ENCODE measurements around the gene NFKB2.
A peak's percentile ranks its signal among the peaks of the same experiment; 100 is the strongest.

Gene NFKB2

DNA sequence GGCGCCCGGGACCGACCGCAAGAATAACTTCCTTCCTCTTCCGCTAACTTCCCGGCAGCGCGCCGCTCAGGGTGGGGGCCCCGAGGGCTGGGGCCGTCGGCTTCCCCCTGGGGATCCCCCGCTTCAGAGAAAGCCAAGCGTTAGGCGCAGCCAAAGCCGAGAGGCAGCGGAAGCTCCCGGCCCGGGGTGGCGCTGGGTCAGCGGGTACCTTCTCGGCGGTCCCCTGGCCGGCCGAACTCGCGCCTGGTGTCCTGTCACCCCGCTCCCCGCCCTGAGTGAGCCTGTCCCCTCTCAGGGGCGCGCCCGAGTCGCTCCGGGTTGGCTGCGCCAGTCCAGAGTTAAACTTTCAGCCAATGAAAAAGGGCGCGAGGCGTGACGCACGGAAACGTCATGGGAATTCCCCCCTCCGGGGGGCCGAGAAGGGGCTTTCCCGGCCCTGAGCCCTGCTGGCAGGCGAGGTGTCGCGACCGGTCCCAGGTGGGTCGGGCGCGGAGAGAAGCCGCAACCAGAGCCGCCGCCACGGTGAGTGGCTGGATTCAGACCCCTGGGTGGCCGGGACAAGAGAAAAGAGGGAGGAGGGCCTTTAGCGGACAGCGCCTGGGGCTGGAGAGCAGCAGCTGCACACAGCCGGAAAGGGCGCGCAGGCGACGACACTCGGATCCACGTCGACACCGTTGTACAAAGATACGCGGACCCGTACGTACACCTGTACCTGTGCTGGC lies 1.3 kb upstream of the NFKB2 start:
- DNase-seq = peak; percentile 69 to 97 (median 84)
- intact Hi-C loops (cut with DNase I) = loop anchor here (1.0 to 5.0 kb wide), 3 partner anchors 28 to 188 kb away; no protein-coding TSS in a partner anchor

DNA sequence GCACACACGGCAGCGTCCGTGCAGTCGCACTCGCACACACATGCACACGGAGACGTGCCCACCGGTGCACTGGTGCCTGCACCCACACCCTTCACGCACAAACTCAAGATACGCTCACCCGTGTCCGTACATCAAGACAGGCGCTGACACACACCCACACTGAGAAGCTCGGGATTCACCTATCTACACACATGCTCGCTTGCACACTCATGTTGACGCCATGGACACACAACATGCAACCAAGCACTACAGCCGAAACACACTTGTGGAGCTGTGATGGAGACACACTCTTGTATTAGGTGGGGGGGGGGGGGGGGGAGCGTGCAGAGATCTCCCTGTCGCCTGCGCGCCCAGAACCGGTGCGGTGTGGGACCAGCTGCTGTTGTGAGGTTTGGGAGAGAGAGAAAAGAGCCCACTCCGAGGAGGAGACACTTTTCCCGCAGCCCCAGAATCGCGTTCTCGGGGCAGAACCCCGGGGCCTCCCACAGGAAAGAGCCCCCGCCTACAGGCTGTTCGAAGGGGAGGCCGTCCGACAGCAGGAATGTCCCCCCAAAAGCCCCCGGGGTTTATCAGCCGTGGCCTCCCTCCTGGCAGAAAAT lies 605 bp upstream of the NFKB2 start:
- DNase-seq = peak in 3 of 10 donors; percentile 55 to 72 (median 70)
- intact Hi-C loops (cut with DNase I) = loop anchor here (1.0 to 5.0 kb wide), 5 partner anchors 27 to 228 kb away; partner anchors contain the start of gene ELOVL3

DNA sequence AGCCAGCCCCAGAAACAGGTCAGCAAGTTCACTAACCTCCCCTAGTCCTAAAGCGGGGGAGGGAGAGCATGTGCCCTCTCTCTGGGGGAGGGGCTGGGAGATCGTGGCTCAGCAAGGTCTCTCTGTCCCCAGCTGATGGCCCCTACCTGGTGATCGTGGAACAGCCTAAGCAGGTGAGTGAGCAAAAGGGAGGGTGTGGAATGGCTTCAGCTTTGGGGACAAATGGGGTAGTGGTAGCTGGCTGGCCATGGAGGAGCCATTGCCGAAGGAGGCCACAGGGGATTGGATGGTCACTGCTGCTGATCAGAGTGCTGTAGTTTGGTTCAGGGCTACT lies 779 bp downstream of the NFKB2 start:
- intact Hi-C loops (cut with DNase I) = loop anchor here (5.0 kb wide), 2 partner anchors 169 to 229 kb away; partner anchors contain the start of gene ELOVL3
- DNase-seq = peak in 3 of 10 donors; percentile 19 to 52 (median 51)

DNA sequence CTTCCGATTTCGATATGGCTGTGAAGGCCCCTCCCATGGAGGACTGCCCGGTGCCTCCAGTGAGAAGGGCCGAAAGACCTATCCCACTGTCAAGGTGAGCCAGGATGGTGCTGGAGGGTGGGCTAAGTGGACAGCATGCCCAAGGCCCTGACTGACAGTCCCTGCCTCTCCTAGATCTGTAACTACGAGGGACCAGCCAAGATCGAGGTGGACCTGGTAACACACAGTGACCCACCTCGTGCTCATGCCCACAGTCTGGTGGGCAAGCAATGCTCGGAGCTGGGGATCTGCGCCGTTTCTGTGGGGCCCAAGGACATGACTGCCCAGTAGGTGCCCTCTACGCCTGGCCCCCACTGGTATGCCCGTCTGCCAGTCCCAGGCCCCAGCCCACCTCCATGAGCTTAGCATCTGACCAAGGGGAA lies 1.2 kb downstream of the NFKB2 start:
- DNase-seq = peak in 3 of 10 donors; percentile 42 to 83 (median 79)

DNA sequence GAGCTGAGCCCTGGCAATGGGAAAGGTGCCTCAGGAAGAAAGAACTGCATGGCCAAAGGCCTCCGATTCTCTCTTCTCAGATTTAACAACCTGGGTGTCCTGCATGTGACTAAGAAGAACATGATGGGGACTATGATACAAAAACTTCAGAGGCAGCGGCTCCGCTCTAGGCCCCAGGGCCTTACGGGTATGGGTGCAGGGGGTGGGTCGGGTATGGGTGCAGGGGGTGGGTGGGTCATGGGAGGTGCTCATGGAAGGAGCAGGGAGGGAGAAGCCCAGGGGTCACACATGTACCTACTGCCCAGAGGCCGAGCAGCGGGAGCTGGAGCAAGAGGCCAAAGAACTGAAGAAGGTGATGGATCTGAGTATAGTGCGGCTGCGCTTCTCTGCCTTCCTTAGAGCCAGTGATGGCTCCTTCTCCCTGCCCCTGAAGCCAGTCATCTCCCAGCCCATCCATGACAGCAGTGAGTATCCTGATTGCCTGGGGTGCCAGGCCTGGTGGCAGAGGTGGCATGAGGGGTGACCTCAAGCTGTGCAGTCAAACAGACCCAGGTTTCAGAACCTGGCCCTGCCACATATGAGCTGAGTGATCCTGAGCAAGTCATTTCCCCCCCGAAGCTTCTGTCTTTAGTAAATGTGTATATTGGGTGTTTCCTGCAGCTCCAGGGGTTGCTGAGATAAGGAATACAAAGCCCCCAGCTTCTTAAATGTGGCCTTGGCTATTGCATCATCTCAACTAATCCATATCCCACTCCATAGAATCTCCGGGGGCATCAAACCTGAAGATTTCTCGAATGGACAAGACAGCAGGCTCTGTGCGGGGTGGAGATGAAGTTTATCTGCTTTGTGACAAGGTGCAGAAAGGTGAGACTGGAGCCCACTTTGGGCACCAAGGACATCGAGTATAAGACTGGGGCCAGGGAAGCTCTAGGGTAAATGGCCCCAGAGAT lies 2.0 kb downstream of the NFKB2 start:
- intact Hi-C loops (cut with DNase I) = loop anchor here (5.0 kb wide), 2 partner anchors 170 to 230 kb away; partner anchors contain the start of gene ELOVL3

More for the DNA sequence above, 1.2 kb downstream of the NFKB2 start:
- intact Hi-C loops (cut with DNase I) = loop anchor here (5.0 kb wide), 2 partner anchors 169 to 229 kb away; partner anchors contain the start of gene ELOVL3

DNA sequence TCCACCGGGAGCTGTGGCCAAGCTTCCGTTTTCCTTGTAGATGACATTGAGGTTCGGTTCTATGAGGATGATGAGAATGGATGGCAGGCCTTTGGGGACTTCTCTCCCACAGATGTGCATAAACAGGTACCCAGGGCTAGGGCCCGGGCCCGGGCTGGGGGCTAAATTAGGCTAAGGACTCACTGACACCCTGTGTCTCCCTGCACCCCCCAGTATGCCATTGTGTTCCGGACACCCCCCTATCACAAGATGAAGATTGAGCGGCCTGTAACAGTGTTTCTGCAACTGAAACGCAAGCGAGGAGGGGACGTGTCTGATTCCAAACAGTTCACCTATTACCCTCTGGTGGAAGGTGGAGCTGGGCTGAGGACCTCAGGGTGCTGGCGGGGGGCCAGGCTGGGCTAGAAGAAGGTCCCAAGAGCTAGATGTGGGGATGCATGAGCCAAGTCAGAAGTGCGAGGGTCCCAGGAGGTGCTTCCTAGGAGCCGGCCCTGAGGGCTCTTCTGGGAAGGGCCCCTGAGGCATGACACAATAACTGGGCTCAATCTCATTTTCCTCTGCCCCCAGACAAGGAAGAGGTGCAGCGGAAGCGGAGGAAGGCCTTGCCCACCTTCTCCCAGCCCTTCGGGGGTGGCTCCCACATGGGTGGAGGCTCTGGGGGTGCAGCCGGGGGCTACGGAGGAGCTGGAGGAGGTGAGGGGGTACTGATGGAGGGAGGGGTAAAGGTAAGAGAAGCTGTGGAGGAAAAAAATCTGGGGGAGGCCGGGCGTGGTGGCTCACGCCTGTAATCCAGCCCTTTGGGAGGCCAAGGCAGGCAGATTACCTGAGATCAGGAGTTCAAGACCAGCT lies 2.9 kb downstream of the NFKB2 start:
- intact Hi-C loops (cut with DNase I) = loop anchor here (5.0 kb wide), 2 partner anchors 171 to 231 kb away; partner anchors contain the start of gene ELOVL3
- DNase-seq = peak in 2 of 10 donors; percentile 70 to 73

More for the DNA sequence above, 2.0 kb downstream of the NFKB2 start:
- DNase-seq = peak in 3 of 10 donors; percentile 30 to 58 (median 46)

DNA sequence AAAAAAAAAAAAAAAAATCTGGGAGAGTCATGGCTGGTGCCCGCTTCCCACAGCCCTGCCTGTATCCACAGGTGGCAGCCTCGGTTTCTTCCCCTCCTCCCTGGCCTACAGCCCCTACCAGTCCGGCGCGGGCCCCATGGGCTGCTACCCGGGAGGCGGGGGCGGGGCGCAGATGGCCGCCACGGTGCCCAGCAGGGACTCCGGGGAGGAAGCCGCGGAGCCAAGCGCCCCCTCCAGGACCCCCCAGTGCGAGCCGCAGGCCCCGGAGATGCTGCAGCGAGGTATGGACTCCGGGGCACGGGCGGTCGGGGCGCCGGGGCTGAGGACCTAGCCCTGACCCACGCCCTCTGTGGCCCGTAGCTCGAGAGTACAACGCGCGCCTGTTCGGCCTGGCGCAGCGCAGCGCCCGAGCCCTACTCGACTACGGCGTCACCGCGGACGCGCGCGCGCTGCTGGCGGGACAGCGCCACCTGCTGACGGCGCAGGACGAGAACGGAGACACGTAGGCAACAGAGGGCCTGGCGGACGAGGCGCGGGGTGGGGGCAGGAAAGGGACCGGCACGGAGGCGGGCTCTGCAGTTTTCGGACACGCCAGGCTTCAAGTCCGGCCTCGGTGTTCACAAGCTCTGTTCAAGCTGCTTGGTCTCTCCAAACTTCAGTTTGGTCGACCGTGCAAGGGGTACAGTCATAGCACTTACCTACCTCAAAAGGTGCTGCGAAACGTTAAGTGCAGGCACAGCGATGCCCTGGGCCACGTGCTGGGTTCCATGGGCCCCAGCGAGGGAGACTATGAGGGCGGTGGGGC lies 3.9 kb downstream of the NFKB2 start:
- DNase-seq = peak; percentile 81 to 99 (median 90)
- intact Hi-C loops (cut with DNase I) = loop anchor here (5.0 kb wide), 2 partner anchors 172 to 232 kb away; partner anchors contain the start of gene ELOVL3

DNA sequence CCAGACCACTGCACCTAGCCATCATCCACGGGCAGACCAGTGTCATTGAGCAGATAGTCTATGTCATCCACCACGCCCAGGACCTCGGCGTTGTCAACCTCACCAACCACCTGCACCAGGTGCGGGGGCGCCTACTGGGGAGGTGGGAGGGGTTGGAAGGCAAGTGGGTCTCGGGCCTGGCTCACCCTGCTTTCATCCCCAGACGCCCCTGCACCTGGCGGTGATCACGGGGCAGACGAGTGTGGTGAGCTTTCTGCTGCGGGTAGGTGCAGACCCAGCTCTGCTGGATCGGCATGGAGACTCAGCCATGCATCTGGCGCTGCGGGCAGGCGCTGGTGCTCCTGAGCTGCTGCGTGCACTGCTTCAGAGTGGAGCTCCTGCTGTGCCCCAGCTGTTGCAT lies 4.6 kb downstream of the NFKB2 start:
- intact Hi-C loops (cut with DNase I) = no loop called here

DNA sequence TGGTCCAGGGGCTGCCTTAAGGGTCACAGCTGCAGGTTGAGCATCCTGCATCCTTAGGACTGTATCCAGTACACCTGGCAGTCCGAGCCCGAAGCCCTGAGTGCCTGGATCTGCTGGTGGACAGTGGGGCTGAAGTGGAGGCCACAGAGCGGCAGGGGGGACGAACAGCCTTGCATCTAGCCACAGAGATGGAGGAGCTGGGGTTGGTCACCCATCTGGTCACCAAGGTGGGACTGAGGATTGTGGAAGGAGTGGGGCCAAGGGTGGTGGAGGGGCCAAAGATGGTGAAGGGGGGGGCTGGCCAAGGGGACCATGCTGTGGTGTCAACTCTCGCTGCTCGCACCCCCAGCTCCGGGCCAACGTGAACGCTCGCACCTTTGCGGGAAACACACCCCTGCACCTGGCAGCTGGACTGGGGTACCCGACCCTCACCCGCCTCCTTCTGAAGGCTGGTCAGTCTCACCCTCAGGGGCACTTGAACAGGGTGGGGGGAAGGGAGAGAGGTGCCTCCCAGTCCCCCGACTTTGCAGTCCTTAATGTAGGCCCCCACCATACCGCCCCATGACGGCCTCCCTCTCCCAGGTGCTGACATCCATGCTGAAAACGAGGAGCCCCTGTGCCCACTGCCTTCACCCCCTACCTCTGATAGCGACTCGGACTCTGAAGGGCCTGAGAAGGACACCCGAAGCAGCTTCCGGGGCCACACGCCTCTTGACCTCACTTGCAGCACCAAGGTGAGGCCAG lies 5.3 kb downstream of the NFKB2 start:
- intact Hi-C loops (cut with DNase I) = no loop called here
- DNase-seq = no peak

More for the DNA sequence above, 4.6 kb downstream of the NFKB2 start:
- peak in 1 of 10 donors; percentile 84 for DNase-seq

DNA sequence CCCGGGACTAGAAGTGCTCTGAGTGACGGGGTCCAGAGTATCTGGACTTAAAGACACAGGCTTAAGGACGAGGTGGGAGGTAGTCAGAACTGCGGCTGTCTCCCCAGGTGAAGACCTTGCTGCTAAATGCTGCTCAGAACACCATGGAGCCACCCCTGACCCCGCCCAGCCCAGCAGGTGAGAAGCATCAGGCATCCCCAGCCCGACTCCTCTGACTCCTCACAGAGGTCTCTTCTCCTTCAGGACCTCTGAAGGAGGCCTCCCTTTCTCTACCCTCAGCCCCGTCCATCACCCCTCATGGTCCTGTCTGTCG lies 5.8 kb downstream of the NFKB2 start:
- no peak for DNase-seq
- intact Hi-C loops (cut with DNase I) = no loop called here

DNA sequence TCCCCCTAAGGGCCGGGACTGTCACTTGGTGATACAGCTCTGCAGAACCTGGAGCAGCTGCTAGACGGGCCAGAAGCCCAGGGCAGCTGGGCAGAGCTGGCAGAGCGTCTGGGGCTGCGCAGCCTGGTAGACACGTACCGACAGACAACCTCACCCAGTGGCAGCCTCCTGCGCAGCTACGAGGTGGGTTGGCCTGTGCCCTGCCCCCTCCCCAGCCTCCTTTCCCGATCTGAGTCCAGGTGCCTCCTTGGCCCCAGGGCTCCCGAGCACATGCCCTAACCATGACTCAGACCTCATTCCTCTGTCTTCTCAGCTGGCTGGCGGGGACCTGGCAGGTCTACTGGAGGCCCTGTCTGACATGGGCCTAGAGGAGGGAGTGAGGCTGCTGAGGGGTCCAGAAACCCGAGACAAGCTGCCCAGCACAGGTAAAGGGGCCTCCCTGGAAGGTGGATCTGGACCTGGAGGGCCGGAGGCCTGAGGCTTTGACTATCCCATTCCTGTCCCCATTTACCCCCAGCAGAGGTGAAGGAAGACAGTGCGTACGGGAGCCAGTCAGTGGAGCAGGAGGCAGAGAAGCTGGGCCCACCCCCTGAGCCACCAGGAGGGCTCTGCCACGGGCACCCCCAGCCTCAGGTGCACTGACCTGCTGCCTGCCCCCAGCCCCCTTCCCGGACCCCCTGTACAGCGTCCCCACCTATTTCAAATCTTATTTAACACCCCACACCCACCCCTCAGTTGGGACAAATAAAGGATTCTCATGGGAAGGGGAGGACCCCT lies 6.4 kb downstream of the NFKB2 start:
- no peak for DNase-seq
- intact Hi-C loops (cut with DNase I) = no loop called here

DNA sequence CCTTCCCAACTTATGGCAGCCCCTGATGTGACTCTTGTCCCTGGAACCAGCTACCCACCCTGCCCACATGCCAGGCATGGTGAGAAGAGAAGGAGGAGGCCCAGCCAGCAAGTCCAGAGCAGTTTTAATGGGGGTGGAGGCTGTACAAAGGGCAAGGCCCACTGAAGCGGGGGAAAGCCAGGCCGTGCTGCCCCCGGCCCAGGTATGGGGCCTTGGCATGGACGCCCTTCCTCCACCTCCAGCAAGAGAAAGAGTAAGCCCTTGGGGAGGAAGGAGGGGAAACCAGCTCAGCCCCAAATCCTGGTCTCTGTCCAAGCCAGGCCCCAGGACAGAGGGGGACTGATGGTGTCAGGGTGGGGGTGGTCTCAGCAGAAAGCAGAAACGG lies 7.0 kb downstream of the NFKB2 start:
- intact Hi-C loops (cut with DNase I) = no loop called here

DNA sequence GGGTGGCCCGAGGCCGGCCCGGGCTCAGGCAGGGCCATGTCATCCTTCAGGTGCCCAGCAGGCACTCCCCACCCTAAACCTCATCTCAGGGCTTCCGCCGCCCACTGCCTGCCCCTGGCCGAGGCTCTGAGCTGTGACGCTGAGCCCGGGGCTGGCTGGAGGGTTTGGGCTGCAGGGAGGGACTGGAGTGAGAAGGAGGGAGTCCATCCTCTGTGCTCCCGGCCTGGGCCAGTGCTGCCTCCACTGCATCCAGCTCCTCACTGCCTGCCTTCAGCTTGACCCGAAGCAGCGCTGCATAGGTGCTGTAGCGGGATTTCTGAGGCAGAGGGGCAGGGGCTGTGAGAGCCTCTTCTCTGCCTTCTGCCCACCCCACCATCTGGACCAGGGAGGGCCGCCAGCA lies 7.6 kb downstream of the NFKB2 start:
- DNase-seq = peak in 1 of 10 donors; percentile 69
- intact Hi-C loops (cut with DNase I) = no loop called here

More for the DNA sequence above, 7.0 kb downstream of the NFKB2 start:
- DNase-seq = no peak

DNA sequence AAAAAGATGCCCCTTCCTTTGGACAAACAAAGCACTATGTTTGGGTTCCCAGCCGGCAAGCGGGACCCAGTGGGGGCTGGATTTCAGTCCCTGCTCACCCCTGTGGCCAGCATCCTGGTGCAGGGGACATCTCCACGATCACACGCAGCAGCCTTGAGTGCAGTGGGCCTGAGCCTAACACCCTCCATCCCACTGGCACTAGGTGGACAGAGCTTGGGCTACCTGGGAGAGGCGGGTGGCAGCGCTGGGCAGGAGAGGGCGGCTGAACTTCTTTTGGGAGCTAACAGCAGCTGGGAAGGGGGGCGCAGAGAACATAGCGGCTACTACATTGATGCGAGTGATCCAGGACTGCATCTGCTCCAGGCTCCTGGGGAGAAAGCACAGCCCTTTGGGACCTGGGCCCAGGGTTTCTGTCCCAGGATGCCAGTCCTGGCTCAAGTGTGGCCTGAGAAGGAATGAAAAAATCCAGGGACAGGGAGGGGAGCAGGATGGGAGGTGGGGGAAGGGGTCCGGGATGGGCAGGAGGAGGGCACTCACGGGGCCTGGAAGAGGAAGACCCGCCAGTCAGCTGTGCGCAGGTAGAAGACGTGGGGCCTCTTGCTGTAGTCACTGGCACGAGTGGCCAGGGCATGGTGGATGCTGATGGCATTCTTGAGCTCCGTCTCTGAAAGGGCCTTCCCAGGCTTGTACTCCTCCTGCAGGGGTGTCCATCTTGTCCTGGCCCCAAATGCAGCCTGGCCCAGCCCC lies 9.0 kb downstream of the NFKB2 start:
- intact Hi-C loops (cut with DNase I) = no loop called here
- DNase-seq = peak in 1 of 10 donors; percentile 76

DNA sequence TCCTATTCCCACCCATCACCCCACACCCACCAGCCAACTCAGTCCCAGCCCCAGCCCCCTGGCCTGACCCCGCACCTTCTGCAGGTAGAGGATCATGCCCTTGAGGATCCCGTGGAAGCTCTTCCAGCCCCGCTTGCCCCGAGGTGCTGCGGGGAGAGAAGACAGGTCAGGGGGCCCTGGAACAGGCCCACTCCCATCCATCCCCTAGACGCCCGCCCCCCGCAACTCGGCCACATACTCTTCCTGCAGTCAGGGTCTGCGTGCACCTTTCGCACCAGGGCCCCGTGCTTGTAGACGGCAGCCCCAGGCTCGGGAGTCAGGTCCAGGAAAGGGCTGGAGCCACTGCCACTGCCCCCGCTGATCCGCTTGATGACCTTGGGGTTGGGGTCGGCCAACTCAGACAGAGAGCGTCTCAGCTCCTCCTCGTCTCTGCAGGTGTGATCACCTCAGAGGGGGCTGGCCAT lies 9.6 kb downstream of the NFKB2 start:
- peak in 2 of 10 donors; percentile 77 to 79 for DNase-seq

DNA sequence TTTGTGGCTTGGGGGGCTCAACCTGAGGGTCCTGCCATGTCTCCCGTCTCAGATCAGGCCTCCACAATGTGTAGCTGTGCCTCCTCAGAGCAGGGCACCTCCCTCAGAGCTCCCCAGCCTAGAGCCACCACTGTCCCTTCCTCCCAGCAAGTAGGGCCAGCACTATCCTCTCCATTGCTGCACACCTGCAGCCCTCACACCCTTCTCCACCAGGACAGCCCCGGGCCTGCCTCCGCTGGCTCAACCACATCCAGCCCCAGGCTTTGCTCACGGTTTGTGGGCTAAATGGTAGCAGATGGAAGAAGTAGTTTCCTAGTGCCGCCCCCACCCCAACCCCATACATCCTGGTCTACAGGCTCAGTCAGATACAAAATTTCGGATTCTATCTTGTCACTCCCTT lies 10.1 kb downstream of the NFKB2 start:
- intact Hi-C loops (cut with DNase I) = no loop called here
- peak in 2 of 10 donors; percentile 29 to 57 for DNase-seq

More for the DNA sequence above, 9.6 kb downstream of the NFKB2 start:
- intact Hi-C loops (cut with DNase I) = no loop called here

Measured in posterior cingulate gyrus (tissue), 11 donors.